ENCODE results near the gene ZNF132.

DNA sequence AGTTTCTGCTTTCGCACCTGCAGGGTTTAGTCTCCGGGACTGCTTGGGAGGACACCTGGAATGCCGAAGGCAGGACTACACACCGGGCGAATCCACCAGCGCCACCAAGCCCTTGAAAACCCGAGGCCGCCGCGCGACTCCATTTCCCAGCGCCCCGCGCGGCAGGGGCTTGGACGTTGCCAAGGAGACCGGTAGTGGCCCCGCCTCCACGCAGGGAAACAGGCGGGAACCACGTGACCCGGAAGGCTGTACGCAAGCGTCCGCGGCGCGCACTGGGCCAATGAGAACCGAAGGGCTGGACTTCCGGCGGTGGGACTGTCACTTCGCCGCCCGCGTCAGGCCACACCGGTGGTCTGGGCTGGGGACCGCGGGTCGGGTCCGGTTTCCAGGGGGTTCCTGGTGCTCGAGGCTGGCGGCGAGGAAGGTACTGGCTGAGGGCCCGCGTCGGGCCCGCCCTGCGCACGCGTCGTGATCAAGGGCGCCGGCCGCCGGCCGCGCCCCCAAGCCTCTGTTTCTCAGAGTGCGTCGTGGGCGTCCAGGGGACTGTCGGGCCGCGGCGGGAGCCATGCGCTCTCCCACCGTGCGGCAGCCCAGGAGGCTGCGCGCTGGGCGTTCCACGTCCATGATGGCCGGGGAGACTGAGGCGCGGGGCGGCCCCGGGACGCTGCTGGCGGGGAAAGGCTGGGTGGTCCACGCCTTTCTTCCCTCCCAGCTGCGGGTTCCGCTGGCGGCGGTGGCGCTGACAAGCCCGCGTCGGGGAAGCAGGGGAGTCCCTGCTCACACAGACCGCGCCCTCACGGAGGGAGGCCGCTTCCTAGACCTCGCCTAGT is 27.0 kb upstream of the ZNF132 start, which contains the start of gene ZNF324:
- TF ChIP-seq CTCF (IDR thresholded peaks at IDR 0.05; ENCODE audit: low read depth, low read length) (peak; percentile 29; the same call in 1 of the 2 replicates), EZH2phosphoT487 (IDR thresholded peaks at IDR 0.05; ENCODE audit: low read depth) (no peak)

Measured in OCI-LY3 (cell line).